HepG2 (cell line): ENCODE results near the gene OXSM.

Experiments used
- BCLAF1 ChIP-seq: fragments of 450-650 bp; IDR thresholded peaks from 2 replicates; pipeline ENCODE4 v1.6.1; 2017; ENCODE audit warnings: mild to moderate bottlenecking
- CTCF ChIP-seq: sonication (generic); formaldehyde crosslinking; IDR thresholded peaks from 2 replicates; pipeline ENCODE4 v1.5.0; 2020; ENCODE audit warnings: mild to moderate bottlenecking, missing genetic modification reagents, moderate library complexity
- EP300 ChIP-seq, 3 experiments: sonication (generic) in 1 of 3; formaldehyde crosslinking in 1 of 3; IDR thresholded peaks; 2 replicates each; pipeline versions ENCODE4 v1.5.1 to v1.6.1; 2011 to 2020; ENCODE audit warnings: low read depth in 2 of 3, low read length in 2 of 3, borderline replicate concordance in 1 of 3, improper control_type of control experiment in 1 of 3, mild to moderate bottlenecking in 1 of 3, missing genetic modification reagents in 1 of 3, moderate library complexity in 1 of 3
- ETV6 ChIP-seq: sonication (generic); formaldehyde crosslinking; conservative IDR thresholded peaks from 2 replicates; pipeline ENCODE4 v1.4.0; 2020; ENCODE audit warnings: missing genetic modification reagents
- LRRFIP1 ChIP-seq: sonication (generic); formaldehyde crosslinking; conservative IDR thresholded peaks from 2 replicates; pipeline ENCODE4 v1.4.0; 2020; ENCODE audit warnings: missing genetic modification reagents
- PHF8 ChIP-seq: sonication (generic); formaldehyde crosslinking; IDR thresholded peaks from 2 replicates; pipeline ENCODE4 v1.5.0; 2020; ENCODE audit warnings: missing genetic modification reagents
- RFX5 ChIP-seq: IDR thresholded peaks from 2 replicates; pipeline ENCODE4 v1.6.1; 2011; ENCODE audit warnings: low read depth, low read length, improper control_type of control experiment
- SMAD3 ChIP-seq: sonication (generic); formaldehyde crosslinking; IDR thresholded peaks from 2 replicates; pipeline ENCODE4 v1.4.0; 2020; ENCODE audit warnings: missing genetic modification reagents
- STAT6 ChIP-seq: sonication (generic); formaldehyde crosslinking; IDR thresholded peaks from 2 replicates; pipeline ENCODE4 v1.4.0; 2020; ENCODE audit warnings: missing genetic modification reagents, mild to moderate bottlenecking, borderline replicate concordance
- ZNF205 ChIP-seq: IDR thresholded peaks from 2 replicates; pipeline ENCODE4 v1.6.1; 2018; ENCODE audit warnings: missing biosample characterization, missing genetic modification reagents
- ZSCAN30 ChIP-seq: sonication (generic); formaldehyde crosslinking; IDR thresholded peaks from 2 replicates; pipeline ENCODE4 v1.5.0; 2020; ENCODE audit warnings: mild to moderate bottlenecking, missing genetic modification reagents

- TF ChIP-seq ZNF205 (CRISPR knock-in tag) (no peak), RFX5 (no peak), CTCF (CRISPR knock-in tag) (no peak), BCLAF1 (no peak), ZSCAN30 (no peak), PHF8 (no peak), LRRFIP1 (CRISPR knock-in tag) (no peak), EP300 (IDR thresholded peaks at IDR 0.05; ENCODE audit: low read depth in 2 of 2, low read length in 2 of 2) (no peak), EP300 (CRISPR knock-in tag; IDR thresholded peaks at IDR 0.05; ENCODE audit: borderline replicate concordance) (no peak), STAT6 (CRISPR knock-in tag) (no peak), SMAD3 (CRISPR knock-in tag) (no peak), ETV6 (CRISPR knock-in tag) (no peak)
These were observed 31.1 kb downstream of the OXSM start for GRCh38 chr3:25820816-25821486.
